OCI-LY1 (cell line): ENCODE results near the gene IP6K3.

ENCODE experiments used
- CTCF ChIP-seq: fragments of 200-600 bp; sonication (generic), shearing (Covaris generic); IDR thresholded peaks from 2 replicates; pipeline ENCODE4 v1.5.1; 2017; ENCODE audit warnings: mild to moderate bottlenecking, antibody characterized with exemption, low read length, moderate library complexity, mixed read lengths
- EZH2 ChIP-seq: fragments of 200-600 bp; sonication (generic), shearing (Covaris generic); IDR thresholded peaks from 2 replicates; pipeline ENCODE4 v1.8.0; 2017; ENCODE audit warnings: borderline replicate concordance, mixed run types, mild to moderate bottlenecking, antibody characterized with exemption, low read length, moderate library complexity, mixed read lengths

- TF ChIP-seq CTCF (no peak), EZH2 (no peak)
Observed at GRCh38 chr6:33713786-33714185, 32.9 kb downstream of the IP6K3 start.
